ENCODE measurements around the gene MAP4.

MAP4 gene

GRCh38 chr3:47859956-47860605 lies 156.1 kb downstream of the MAP4 start:
- no peak for DNase-seq

- DNase-seq, result no peak
These were observed 159.1 kb downstream of the MAP4 start for GRCh38 chr3:47857151-47857550.

- no peak for DNase-seq
These were observed 159.5 kb downstream of the MAP4 start for GRCh38 chr3:47856669-47857068.

- no peak for DNase-seq
These were observed 160.5 kb downstream of the MAP4 start for GRCh38 chr3:47855461-47856383.

GRCh38 chr3:47854720-47855455 lies 161.3 kb downstream of the MAP4 start:
- DNase-seq, result no peak

- DNase-seq, result no peak
These were observed 161.9 kb downstream of the MAP4 start for GRCh38 chr3:47854267-47854666.

- no peak for DNase-seq
These were observed 163.3 kb downstream of the MAP4 start for GRCh38 chr3:47852604-47853602.

- DNase-seq, result no peak
These were observed 164.2 kb downstream of the MAP4 start for GRCh38 chr3:47851888-47852603.

- no peak for DNase-seq
These were observed 165.4 kb downstream of the MAP4 start for GRCh38 chr3:47850564-47851410.

GRCh38 chr3:47849699-47850563 lies 166.3 kb downstream of the MAP4 start:
- DNase-seq, result no peak

- no peak for DNase-seq
These were observed 167.0 kb downstream of the MAP4 start for GRCh38 chr3:47849186-47849698.

GRCh38 chr3:47848599-47849117 lies 167.6 kb downstream of the MAP4 start:
- DNase-seq, result no peak

- DNase-seq, result no peak
These were observed 168.3 kb downstream of the MAP4 start for GRCh38 chr3:47847801-47848518.

GRCh38 chr3:47847260-47847659 lies 169.0 kb downstream of the MAP4 start:
- DNase-seq, result no peak

GRCh38 chr3:47846880-47847248 lies 169.4 kb downstream of the MAP4 start:
- no peak for DNase-seq

- no peak for DNase-seq
These were observed 169.9 kb downstream of the MAP4 start for GRCh38 chr3:47846186-47846879.

GRCh38 chr3:47841786-47842349 lies 174.3 kb downstream of the MAP4 start:
- DNase-seq, result no peak
